EL (cell line): ENCODE measurements around the gene AQP5.
"Not testable (repeated sequence)": the region's sequence is repeated elsewhere in the genome, so short reads cannot be mapped to it uniquely, and the experiment has no call there.

Source experiments
- DNase-seq: peaks from one replicate; pipeline ENCODE4 v3.0.0-alpha.2; 2016

The AQP5 gene

GRCh38 chr12:49983892-49984291, 22.2 kb downstream of the AQP5 start:
- peak; percentile 92 for DNase-seq

GRCh38 chr12:49984476-49985359, 23.0 kb downstream of the AQP5 start:
- DNase-seq, result no peak

- DNase-seq, result no peak
Observed at GRCh38 chr12:49985981-49986380, 24.3 kb downstream of the AQP5 start.

GRCh38 chr12:49986476-49986875, 24.8 kb downstream of the AQP5 start:
- not testable (repeated sequence) for DNase-seq

GRCh38 chr12:49987625-49988303, 26.1 kb downstream of the AQP5 start:
- DNase-seq, result no peak

GRCh38 chr12:49989400-49989799, 27.7 kb downstream of the AQP5 start:
- DNase-seq, result not testable (repeated sequence)

- no peak for DNase-seq
Observed at GRCh38 chr12:49990273-49990672, 28.6 kb downstream of the AQP5 start.

GRCh38 chr12:49998453-49998852, 36.8 kb downstream of the AQP5 start:
- DNase-seq, result no peak

GRCh38 chr12:50003595-50003994, 41.9 kb downstream of the AQP5 start:
- no peak for DNase-seq

- DNase-seq, result no peak
Observed at GRCh38 chr12:50004696-50005095, 43.0 kb downstream of the AQP5 start.

- DNase-seq, result no peak
Observed at GRCh38 chr12:50005175-50005574, 43.5 kb downstream of the AQP5 start.

- DNase-seq, result no peak
Observed at GRCh38 chr12:50006280-50006679, 44.6 kb downstream of the AQP5 start.

GRCh38 chr12:50006754-50007442, 45.2 kb downstream of the AQP5 start:
- DNase-seq, result peak; percentile 63

- peak; percentile 31 for DNase-seq
Observed at GRCh38 chr12:50013361-50014147, 51.9 kb downstream of the AQP5 start.

GRCh38 chr12:50014342-50014741, 52.7 kb downstream of the AQP5 start:
- DNase-seq, result no peak
